B cell (primary cell): ENCODE measurements around the gene CBX1. TPM values are rescaled to one million over a fixed set of nuclear protein-coding genes. Genes with fewer than 3 reads are reported as not detected.

Source experiments
- ATAC-seq: fragments of 200-7000 bp; cut with Tn5 transposase; one replicate; pipeline ENCODE4 v1.10.0; 2021; ENCODE audit warnings: low read depth, mild to moderate bottlenecking, moderate number of reproducible peaks, moderate library complexity
- CTCF ChIA-PET: fragments of 350-600 bp; sonication (Branson Sonifier 250); formaldehyde crosslinking; loops from one replicate; lab custom pipeline; 2021; ENCODE audit warnings: antibody characterized with exemption, inconsistent platforms; lab: Charles Lee
- POLR2A ChIA-PET: fragments of 350-600 bp; sonication (Branson Sonifier 250); formaldehyde crosslinking; loops from one replicate; lab custom pipeline; 2021; ENCODE audit warnings: antibody characterized with exemption; lab: Charles Lee
- DNase-seq: peaks from one replicate; pipeline ENCODE4 v3.0.0; 2013
- H2AFZ ChIP-seq: 2 replicates; pipeline ENCODE4 v1.6.1; 2012; ENCODE audit warnings: mild to moderate bottlenecking, low read depth, low read length; ENCODE audit not compliant: insufficient read depth, poor library complexity, severe bottlenecking
- H3K27ac ChIP-seq, 2 donors: 1 replicate in 1 of 2; 2 replicates in 1 of 2; pipeline ENCODE4 v1.5.1; 2012 to 2013; ENCODE audit warnings: low read length in 2 of 2, mild to moderate bottlenecking in 2 of 2, moderate library complexity in 1 of 2
- H3K27me3 ChIP-seq, 4 experiments: fragments of 200-600 bp in 1 of 4; sonication (generic) in 1 of 4; replicated peaks in 1 of 4; 1 replicate in 2 of 4; 2 replicates in 2 of 4; pipeline versions ENCODE4 v1.6.1 to v1.7.0; 2013 to 2016; ENCODE audit warnings: low read length in 3 of 4, mild to moderate bottlenecking in 2 of 4, mixed read lengths in 1 of 4, moderate library complexity in 1 of 4; ENCODE audit not compliant: insufficient read depth in 4 of 4, control insufficient read depth in 3 of 4; ENCODE audit errors: control extremely low read depth in 1 of 4
- H3K36me3 ChIP-seq, 2 experiments: replicated peaks in 1 of 2; 1 replicate in 1 of 2; 2 replicates in 1 of 2; pipeline versions ENCODE4 v1.6.1 to v1.7.1; 2013; ENCODE audit warnings: low read length in 1 of 2; ENCODE audit not compliant: insufficient read depth in 2 of 2, control insufficient read depth in 1 of 2; ENCODE audit errors: control extremely low read depth in 1 of 2, extremely low read depth in 1 of 2
- H3K4me1 ChIP-seq, 2 donors: fragments of 200-600 bp in 1 of 2; sonication (generic) in 1 of 2; 1 replicate in 1 of 2; 2 replicates in 1 of 2; pipeline versions ENCODE4 v1.5.1 to v1.6.1; 2013 to 2017; ENCODE audit warnings: low read length in 2 of 2; ENCODE audit not compliant: control insufficient read depth in 2 of 2, insufficient read depth in 2 of 2
- H3K4me2 ChIP-seq: replicated peaks from 2 replicates; pipeline ENCODE3; 2012; ENCODE audit warnings: mild to moderate bottlenecking, low read depth, low read length; ENCODE audit not compliant: poor library complexity, severe bottlenecking
- H3K4me3 ChIP-seq, 5 experiments: fragments of 200-600 bp in 1 of 5; sonication (generic) in 1 of 5; 1 replicate in 3 of 5; 2 replicates in 2 of 5; pipeline versions ENCODE4 v1.5.1 to v1.7.0; 2011 to 2016; ENCODE audit warnings: low read length in 4 of 5, mild to moderate bottlenecking in 4 of 5, low read depth in 2 of 5, control low read depth in 1 of 5, moderate library complexity in 1 of 5; ENCODE audit not compliant: insufficient read depth in 1 of 5; ENCODE audit errors: control extremely low read depth in 1 of 5, extremely low read depth in 1 of 5
- H3K79me2 ChIP-seq: fragments of 200-600 bp; sonication (generic); one replicate; pipeline ENCODE4 v1.6.0; 2016; ENCODE audit warnings: low read length; ENCODE audit not compliant: control insufficient read depth, insufficient read depth
- H3K9ac ChIP-seq: fragments of 200-600 bp; sonication (generic); 2 replicates; pipeline ENCODE4 v1.6.1; 2017; ENCODE audit warnings: mild to moderate bottlenecking, low read length, moderate library complexity
- H3K9me3 ChIP-seq, 3 donors: one replicate each; pipeline versions ENCODE4 v1.6.1 to v1.7.1; 2013; ENCODE audit warnings: low read length in 2 of 3; ENCODE audit not compliant: control insufficient read depth in 2 of 3, insufficient read depth in 1 of 3; ENCODE audit errors: control extremely low read depth in 1 of 3
- H4K20me1 ChIP-seq: 2 replicates; pipeline ENCODE4 v1.6.0; 2012; ENCODE audit warnings: mild to moderate bottlenecking, low read length; ENCODE audit not compliant: insufficient read depth, control insufficient read depth, poor library complexity, severe bottlenecking
- H3K27ac Mint-ChIP-seq: one replicate; pipeline ENCODE4 v1.8.0; 2021; ENCODE audit warnings: mixed read lengths
- H3K27me3 Mint-ChIP-seq: one replicate; pipeline ENCODE4 v1.8.0; 2021; ENCODE audit warnings: mixed read lengths
- H3K4me1 Mint-ChIP-seq: one replicate; pipeline ENCODE4 v1.8.0; 2021; ENCODE audit warnings: mixed read lengths
- H3K4me3 Mint-ChIP-seq: one replicate; pipeline ENCODE4 v1.8.0; 2021; ENCODE audit warnings: mixed read lengths
- H3K9me3 Mint-ChIP-seq: one replicate; pipeline ENCODE4 v1.8.0; 2022; ENCODE audit warnings: mixed read lengths; ENCODE audit not compliant: insufficient read depth
- CTCF ChIP-seq: fragments of 200-600 bp; IDR thresholded peaks from one replicate; pipeline ENCODE4 v1.8.0; 2022; ENCODE audit warnings: antibody characterized with exemption, mild to moderate bottlenecking
- EZH2 ChIP-seq: IDR thresholded peaks from 2 replicates; pipeline ENCODE4 v1.6.1; 2012; ENCODE audit warnings: borderline replicate concordance, low read depth, mild to moderate bottlenecking, moderate library complexity, low read length; ENCODE audit not compliant: insufficient read depth, poor library complexity, severe bottlenecking
- WGBS: methylation state at CpG from one replicate; pipeline ENCODE4 v1.1.5; 2013; ENCODE audit warnings: missing lambda C conversion rate; ENCODE audit not compliant: insufficient coverage; 5-methylcytosine and 5-hydroxymethylcytosine counted together
- intact Hi-C: fragments of 100-400 bp; cut with micrococcal nuclease; formaldehyde crosslinking; loops from one replicate; pipeline ENCODE4 v1.10.0; 2022
- polyA plus RNA-seq: library from polyadenylated mRNA; depleted of rRNA; stranded (reverse); fragments of >200 nt; gene quantifications from 2 replicates; pipeline ENCODE4 v1.2.3, GENCODE V29; 2012
- total RNA-seq, 2 donors: library from RNA; stranded (reverse); fragments of 120-200 nt in 1 of 2; gene quantifications; 1 replicate in 1 of 2; 2 replicates in 1 of 2; pipeline versions ENCODE4 v1.2.3 to v1.2.4, GENCODE V29; 2013 to 2022

CBX1 gene
- total and polyA plus RNA-seq, 2 donors (not counting 1 experiment from before 2014, with no cell fraction given): 9.4 to 33.1 TPM

DNA sequence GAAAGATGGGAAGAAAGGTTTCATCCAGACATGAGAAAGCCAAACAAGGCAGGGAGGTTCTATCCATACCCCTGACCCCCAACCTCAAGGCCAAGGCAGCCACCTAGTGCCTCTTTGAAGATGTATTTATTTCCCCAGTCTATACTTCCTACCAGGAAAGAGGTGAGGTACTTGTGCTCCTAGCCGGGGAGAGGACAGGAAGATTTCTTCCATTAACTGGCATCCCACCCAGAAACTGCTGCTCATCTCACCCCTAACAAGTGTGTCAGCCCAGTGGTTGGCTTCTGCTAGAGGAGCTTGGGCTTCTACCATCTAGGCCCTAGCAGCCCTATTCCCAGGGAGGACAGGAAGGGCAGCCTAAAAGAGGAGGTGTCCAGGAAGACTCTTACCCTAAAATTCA, 72.5 kb downstream of the CBX1 start:
- intact Hi-C loops: loop anchor here (10.0 kb wide), 2 partner anchors 306 to 426 kb away; no protein-coding TSS in a partner anchor
- no CpG with 5 or more reads among the region's 1 CpG for WGBS
- TF ChIP-seq EZH2 (no peak), CTCF (no peak)
- no peak overlapping the region for H3K4me2 ChIP-seq
- ATAC-seq (no peak), DNase-seq (no peak)
- Mint-ChIP-seq H3K27me3 (peaks cover 21% of the 10 kb centered on the region), H3K4me3 (no peak overlapping the region), H3K4me1 (peaks cover 29% of the 10 kb centered on the region), H3K9me3 (no peaks in the 10 kb centered on the region), H3K27ac (no peak overlapping the region)
- no peak overlapping the region for H2AFZ ChIP-seq
- H3K9me3 ChIP-seq: no peaks in the 10 kb centered on the region
- no peaks in the 10 kb centered on the region for H3K36me3 ChIP-seq
- H3K27me3 ChIP-seq: peaks cover 0 to 35% (median 5%) of the 10 kb centered on the region in 4 experiments
- no peaks in the 10 kb centered on the region for H3K79me2 ChIP-seq
- POLR2A ChIA-PET: no interaction called here
- peaks cover 24 to 27% of the 10 kb centered on the region in 2 donors for H3K4me1 ChIP-seq
- CTCF ChIA-PET: interaction anchor here (3.9 kb wide), 1 partner anchor 49 kb away, joined by 228 read pairs; no protein-coding TSS in a partner anchor
- no peak overlapping the region for H3K4me3 ChIP-seq
- no peak overlapping the region for H3K9ac ChIP-seq
- H4K20me1 ChIP-seq: no peaks in the 10 kb centered on the region
- H3K27ac ChIP-seq: no peak overlapping the region

DNA sequence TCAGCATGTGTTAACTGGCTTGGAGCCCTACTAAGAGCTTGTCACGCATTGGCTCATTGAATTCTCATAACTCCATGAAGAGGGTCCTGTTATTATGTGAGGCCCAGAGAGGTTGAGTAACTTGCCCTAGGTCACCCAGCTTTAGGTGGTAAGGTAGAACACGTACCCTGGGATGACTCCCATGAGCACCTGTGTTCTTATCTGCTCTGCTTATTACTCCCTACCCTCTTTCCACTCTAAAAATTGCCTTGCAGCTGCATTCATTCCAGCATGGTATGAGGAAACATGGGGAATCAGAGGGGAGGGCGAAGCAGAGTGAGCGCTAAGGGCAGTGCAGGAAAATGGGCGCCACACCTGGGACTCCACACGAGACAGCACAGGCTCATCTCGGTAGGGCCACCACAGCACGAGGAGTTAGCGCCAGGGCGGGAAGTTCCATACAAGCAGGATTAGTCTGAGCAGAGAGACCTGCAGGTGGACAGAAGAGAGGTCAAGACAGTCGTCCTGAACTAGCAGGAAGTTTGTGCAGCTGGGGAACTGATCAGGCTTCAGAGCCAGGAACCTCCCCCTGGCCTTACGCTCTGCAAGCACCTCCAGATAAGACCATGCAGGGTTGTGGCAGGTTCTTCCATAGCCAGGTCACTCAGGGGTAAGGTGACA, 73.8 kb downstream of the CBX1 start:
- H3K9me3 Mint-ChIP-seq: no peaks in the 10 kb centered on the region
- intact Hi-C loops: loop anchor here (10.0 kb wide), 2 partner anchors 307 to 427 kb away; no protein-coding TSS in a partner anchor

More for the DNA sequence above, 73.8 kb downstream of the CBX1 start:
- no peak overlapping the region for H3K27ac ChIP-seq
- H3K9me3 ChIP-seq: no peaks in the 10 kb centered on the region
- no peak overlapping the region for H3K4me3 ChIP-seq
- H3K4me1 Mint-ChIP-seq: peaks cover 33% of the 10 kb centered on the region
- no peak for ATAC-seq
- no peaks in the 10 kb centered on the region for H3K79me2 ChIP-seq
- DNase-seq: no peak
- TF ChIP-seq EZH2 (no peak), CTCF (no peak)
- H3K4me3 Mint-ChIP-seq: no peak overlapping the region
- H3K4me1 ChIP-seq: peaks cover 32 to 36% of the 10 kb centered on the region in 2 donors
- 94% methylated on average over 9 of the region's 12 CpGs for WGBS
- ChIA-PET POLR2A (interaction anchor here (0.5 to 2.7 kb wide), 2 partner anchors 21 to 846 kb away, joined by 7 to 16 read pairs; partner anchors contain the start of gene NFE2L1), CTCF (interaction anchor here (0.7 to 3.9 kb wide), 24 partner anchors 8 to 331 kb away, joined by 3 to 228 read pairs (median 8); partner anchors contain the start of genes COPZ2, NFE2L1 and SNX11)
- no peak overlapping the region for H2AFZ ChIP-seq
- no peaks in the 10 kb centered on the region for H4K20me1 ChIP-seq
- no peak overlapping the region for H3K4me2 ChIP-seq
- peaks cover 11% of the 10 kb centered on the region for H3K27me3 Mint-ChIP-seq
- no peak overlapping the region for H3K27ac Mint-ChIP-seq
- peaks cover 0 to 34% (median 8%) of the 10 kb centered on the region in 4 experiments for H3K27me3 ChIP-seq
- H3K9ac ChIP-seq: no peak overlapping the region
- H3K36me3 ChIP-seq: no peaks in the 10 kb centered on the region
